ENCODE measurements around the gene FBH1.
"Not testable (repeated sequence)": the region's sequence is repeated elsewhere in the genome, so short reads cannot be mapped to it uniquely, and the experiment has no call there.

Gene FBH1

DNA sequence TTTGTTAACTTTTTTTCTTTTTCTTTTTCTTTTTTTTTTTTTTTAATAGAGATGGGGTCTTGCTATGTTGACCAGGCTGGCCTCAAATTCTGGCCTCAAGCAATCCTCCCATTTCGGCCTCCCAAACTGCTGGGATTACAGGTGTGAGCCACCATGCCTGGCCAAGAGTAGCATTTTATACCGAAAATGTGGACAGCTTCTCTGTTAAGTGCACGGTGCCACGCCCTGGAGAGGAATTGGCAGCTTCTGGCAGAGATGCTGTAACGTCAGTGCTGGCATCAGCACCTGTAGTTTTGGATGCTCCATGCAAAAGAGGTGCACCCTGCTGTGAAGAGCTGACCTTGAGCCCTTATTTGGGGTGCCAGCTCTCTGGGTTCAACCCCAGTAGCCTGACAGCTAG lies 69.1 kb downstream of the FBH1 start:
- no peak for DNase-seq
- Histone ChIP-seq H4K91ac (ENCODE audit: low read length) (no peak overlapping the region), H3K27me3 (ENCODE audit: control insufficient read depth in 1 of 2, insufficient read depth in 1 of 2, low read length in 2 of 2) (peaks cover 0 to 4% of the 10 kb centered on the region in 2 experiments), H3K79me1 (replicated peaks; ENCODE audit: low read length, poor library complexity, severe bottlenecking) (no peaks in the 10 kb centered on the region), H2BK5ac (ENCODE audit: low read depth, low read length, poor library complexity, severe bottlenecking) (no peak overlapping the region), H3K4me1 (ENCODE audit: control insufficient read depth, insufficient read depth, low read depth, low read length) (peaks cover 2% of the 10 kb centered on the region), H3K23ac (ENCODE audit: low read length in 2 of 2) (no peak overlapping the region), H3K4me2 (ENCODE audit: low read length, poor library complexity, severe bottlenecking) (no peak overlapping the region), H2BK15ac (ENCODE audit: low read depth, poor library complexity, severe bottlenecking) (no peak overlapping the region), H2AK5ac (ENCODE audit: low read length, severe bottlenecking) (no peak overlapping the region), H3K4ac (ENCODE audit: low read depth in 1 of 2, low read length in 2 of 2) (no peak overlapping the region), H2BK120ac (ENCODE audit: low read depth, low read length) (no peak overlapping the region), H3K18ac (ENCODE audit: low read depth in 1 of 2, low read length in 2 of 2) (no peak overlapping the region), H2AFZ (ENCODE audit: low read depth, low read length) (no peak overlapping the region), H3K36me3 (ENCODE audit: control insufficient read depth in 1 of 2, insufficient read depth in 2 of 2, low read depth in 1 of 2, low read length in 2 of 2) (peaks cover 0 to 3% of the 10 kb centered on the region in 2 experiments), H4K8ac (ENCODE audit: low read length) (no peak overlapping the region), H2BK12ac (ENCODE audit: low read length in 2 of 2) (no peak overlapping the region), H3K4me3 (ENCODE audit: insufficient read depth in 1 of 2, low read depth in 1 of 2, low read length in 2 of 2) (no peak overlapping the region), H3K27ac (ENCODE audit: low read length, poor library complexity, severe bottlenecking) (no peak overlapping the region), H3K9ac (ENCODE audit: low read length) (no peak overlapping the region), H3K14ac (ENCODE audit: low read length in 2 of 2) (no peak overlapping the region), H3K9me3 (ENCODE audit: control insufficient read depth, low read length) (no peaks in the 10 kb centered on the region)
- 89% methylated on average over 5 of the region's 5 CpGs for WGBS

- H3K27ac ChIP-seq (ENCODE audit: low read length, poor library complexity, severe bottlenecking): no peak overlapping the region
- no peak overlapping the region for H3K14ac ChIP-seq (ENCODE audit: low read length in 2 of 2)
- no peaks in the 10 kb centered on the region for H3K79me1 ChIP-seq (replicated peaks; ENCODE audit: low read length, poor library complexity, severe bottlenecking)
- peaks cover 2% of the 10 kb centered on the region for H3K4me1 ChIP-seq (ENCODE audit: control insufficient read depth, insufficient read depth, low read depth, low read length)
- DNase-seq: no peak
- no peak overlapping the region for H2AK5ac ChIP-seq (ENCODE audit: low read length, severe bottlenecking)
- no peak overlapping the region for H2BK5ac ChIP-seq (ENCODE audit: low read depth, low read length, poor library complexity, severe bottlenecking)
- H2BK15ac ChIP-seq (ENCODE audit: low read depth, poor library complexity, severe bottlenecking): no peak overlapping the region
- no peak overlapping the region for H4K91ac ChIP-seq (ENCODE audit: low read length)
- peaks cover 0 to 3% of the 10 kb centered on the region in 2 experiments for H3K36me3 ChIP-seq (ENCODE audit: control insufficient read depth in 1 of 2, insufficient read depth in 2 of 2, low read depth in 1 of 2, low read length in 2 of 2)
- no peak overlapping the region for H3K4me2 ChIP-seq (ENCODE audit: low read length, poor library complexity, severe bottlenecking)
- H2BK120ac ChIP-seq (ENCODE audit: low read depth, low read length): no peak overlapping the region
- no peak overlapping the region for H3K9ac ChIP-seq (ENCODE audit: low read length)
- no peak overlapping the region for H2AFZ ChIP-seq (ENCODE audit: low read depth, low read length)
- H3K4me3 ChIP-seq (ENCODE audit: insufficient read depth in 1 of 2, low read depth in 1 of 2, low read length in 2 of 2): no peak overlapping the region
- 86% methylated on average over 10 of the region's 10 CpGs for WGBS
- no peak overlapping the region for H2BK12ac ChIP-seq (ENCODE audit: low read length in 2 of 2)
- H3K4ac ChIP-seq (ENCODE audit: low read depth in 1 of 2, low read length in 2 of 2): no peak overlapping the region
- H4K8ac ChIP-seq (ENCODE audit: low read length): no peak overlapping the region
- H3K9me3 ChIP-seq (ENCODE audit: control insufficient read depth, low read length): no peaks in the 10 kb centered on the region
- peaks cover 0 to 4% of the 10 kb centered on the region in 2 experiments for H3K27me3 ChIP-seq (ENCODE audit: control insufficient read depth in 1 of 2, insufficient read depth in 1 of 2, low read length in 2 of 2)
- no peak overlapping the region for H3K18ac ChIP-seq (ENCODE audit: low read depth in 1 of 2, low read length in 2 of 2)
- H3K23ac ChIP-seq (ENCODE audit: low read length in 2 of 2): no peak overlapping the region
Observed at GRCh38 chr10:5959581-5960069, 69.6 kb downstream of the FBH1 start.

DNA sequence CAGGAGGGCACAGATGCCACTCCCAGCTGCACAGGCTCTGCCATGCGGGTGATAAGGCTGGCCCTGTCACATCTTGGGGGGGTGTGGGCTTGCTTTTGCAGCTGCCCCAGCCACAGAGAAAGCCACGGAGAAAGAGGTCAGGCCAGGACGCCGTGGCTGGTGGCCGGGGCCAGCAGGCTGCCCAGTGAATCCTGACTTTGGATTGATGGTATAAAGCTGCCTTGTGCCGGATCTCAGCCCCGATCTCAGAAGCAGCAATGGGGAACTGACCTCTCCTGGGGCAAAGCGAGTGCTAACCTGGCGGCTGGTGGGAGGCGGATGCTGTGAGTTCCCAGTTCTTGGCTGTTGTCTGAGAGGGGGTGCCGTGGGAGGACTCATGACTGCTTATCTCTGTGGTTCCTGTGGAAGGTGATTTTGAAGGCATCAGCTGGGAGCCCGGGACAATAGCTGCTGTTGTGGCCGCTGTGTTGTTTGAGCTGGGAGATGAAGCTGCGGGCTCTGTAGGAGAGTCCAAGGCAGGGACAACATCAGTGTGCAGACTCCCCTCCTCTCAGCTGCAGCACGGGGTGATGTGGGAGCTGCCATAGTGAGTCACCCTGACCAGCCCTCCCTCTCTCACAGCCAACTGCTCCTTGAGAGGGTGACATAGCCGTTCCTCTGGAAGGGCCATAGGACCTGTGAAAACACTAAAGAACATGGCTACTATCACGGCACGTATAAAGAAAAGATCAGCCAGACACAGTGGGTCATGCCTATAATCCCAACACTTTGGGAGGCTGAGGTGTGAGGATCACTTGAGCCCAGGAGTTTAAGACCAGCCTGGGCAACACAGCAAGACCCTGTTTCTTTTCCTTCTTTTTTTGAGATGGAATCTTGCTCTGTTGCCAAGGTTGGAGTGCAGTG lies 70.3 kb downstream of the FBH1 start:
- WGBS: 89% methylated on average over 18 of the region's 18 CpGs

GRCh38 chr10:5960973-5961275 lies 70.9 kb downstream of the FBH1 start:
- not testable (repeated sequence) for H3K18ac ChIP-seq (ENCODE audit: low read depth in 1 of 2, low read length in 2 of 2); H3K9me3 ChIP-seq (ENCODE audit: control insufficient read depth, low read length); H2BK120ac ChIP-seq (ENCODE audit: low read depth, low read length); H2AFZ ChIP-seq (ENCODE audit: low read depth, low read length); H4K91ac ChIP-seq (ENCODE audit: low read length); H3K4me3 ChIP-seq (ENCODE audit: insufficient read depth in 1 of 2, low read depth in 1 of 2, low read length in 2 of 2); DNase-seq; H3K9ac ChIP-seq (ENCODE audit: low read length); H2BK15ac ChIP-seq (ENCODE audit: low read depth, poor library complexity, severe bottlenecking); H3K4ac ChIP-seq (ENCODE audit: low read depth in 1 of 2, low read length in 2 of 2); H4K8ac ChIP-seq (ENCODE audit: low read length); H3K79me1 ChIP-seq (replicated peaks; ENCODE audit: low read length, poor library complexity, severe bottlenecking); H3K27ac ChIP-seq (ENCODE audit: low read length, poor library complexity, severe bottlenecking); H3K14ac ChIP-seq (ENCODE audit: low read length in 2 of 2); H2AK5ac ChIP-seq (ENCODE audit: low read length, severe bottlenecking); H3K27me3 ChIP-seq (ENCODE audit: control insufficient read depth in 1 of 2, insufficient read depth in 1 of 2, low read length in 2 of 2); H3K23ac ChIP-seq (ENCODE audit: low read length in 2 of 2); H3K36me3 ChIP-seq (ENCODE audit: control insufficient read depth in 1 of 2, insufficient read depth in 2 of 2, low read depth in 1 of 2, low read length in 2 of 2); H2BK12ac ChIP-seq (ENCODE audit: low read length in 2 of 2); H3K4me2 ChIP-seq (ENCODE audit: low read length, poor library complexity, severe bottlenecking); H2BK5ac ChIP-seq (ENCODE audit: low read depth, low read length, poor library complexity, severe bottlenecking)
- H3K4me1 ChIP-seq (ENCODE audit: control insufficient read depth, insufficient read depth, low read depth, low read length): peaks cover 10% of the 10 kb centered on the region
- 91% methylated on average over 9 of the region's 10 CpGs for WGBS

More for the DNA sequence above, 70.3 kb downstream of the FBH1 start:
- Histone ChIP-seq H3K4me1 (ENCODE audit: control insufficient read depth, insufficient read depth, low read depth, low read length) (peaks cover 8% of the 10 kb centered on the region), H3K4me2 (ENCODE audit: low read length, poor library complexity, severe bottlenecking) (no peak overlapping the region), H2BK15ac (ENCODE audit: low read depth, poor library complexity, severe bottlenecking) (no peak overlapping the region), H3K27me3 (ENCODE audit: control insufficient read depth in 1 of 2, insufficient read depth in 1 of 2, low read length in 2 of 2) (peaks cover 0 to 4% of the 10 kb centered on the region in 2 experiments), H4K8ac (ENCODE audit: low read length) (no peak overlapping the region), H2AFZ (ENCODE audit: low read depth, low read length) (no peak overlapping the region), H2BK120ac (ENCODE audit: low read depth, low read length) (no peak overlapping the region), H2BK5ac (ENCODE audit: low read depth, low read length, poor library complexity, severe bottlenecking) (no peak overlapping the region), H4K91ac (ENCODE audit: low read length) (no peak overlapping the region), H3K9ac (ENCODE audit: low read length) (no peak overlapping the region), H3K18ac (ENCODE audit: low read depth in 1 of 2, low read length in 2 of 2) (no peak overlapping the region), H3K23ac (ENCODE audit: low read length in 2 of 2) (no peak overlapping the region), H3K4ac (ENCODE audit: low read depth in 1 of 2, low read length in 2 of 2) (no peak overlapping the region), H3K14ac (ENCODE audit: low read length in 2 of 2) (no peak overlapping the region), H3K79me1 (replicated peaks; ENCODE audit: low read length, poor library complexity, severe bottlenecking) (no peaks in the 10 kb centered on the region), H3K36me3 (ENCODE audit: control insufficient read depth in 1 of 2, insufficient read depth in 2 of 2, low read depth in 1 of 2, low read length in 2 of 2) (peaks cover 0 to 3% of the 10 kb centered on the region in 2 experiments), H3K9me3 (ENCODE audit: control insufficient read depth, low read length) (no peaks in the 10 kb centered on the region), H3K27ac (ENCODE audit: low read length, poor library complexity, severe bottlenecking) (no peak overlapping the region), H3K4me3 (ENCODE audit: insufficient read depth in 1 of 2, low read depth in 1 of 2, low read length in 2 of 2) (no peak overlapping the region), H2AK5ac (ENCODE audit: low read length, severe bottlenecking) (no peak overlapping the region), H2BK12ac (ENCODE audit: low read length in 2 of 2) (no peak overlapping the region)
- DNase-seq: peak; percentile 14
